Activated naive CD4-positive, alpha-beta T cell treated with anti-CD3 and anti-CD28 coated beads for 36 hours (primary cell): ENCODE results near the gene DDAH1. TPM values are rescaled to one million over a fixed set of nuclear protein-coding genes. Genes with fewer than 3 reads are reported as not detected.
"Not testable (repeated sequence)": the region's sequence is repeated elsewhere in the genome, so short reads cannot be mapped to it uniquely, and the experiment has no call there.

Source experiments
- CTCF ChIA-PET: fragments of 350-600 bp; sonication (Branson Sonifier 250); formaldehyde crosslinking; loops from one replicate; lab custom pipeline; 2021; ENCODE audit warnings: antibody characterized with exemption; lab: Charles Lee
- DNase-seq: peaks from one replicate; pipeline ENCODE4 v3.0.0-alpha.2; 2020
- H3K27ac Mint-ChIP-seq: one replicate; pipeline ENCODE4 v1.8.0; 2021; ENCODE audit warnings: mild to moderate bottlenecking, mixed read lengths
- H3K27me3 Mint-ChIP-seq: one replicate; pipeline ENCODE4 v1.8.0; 2021; ENCODE audit warnings: low read depth, mixed read lengths
- H3K36me3 Mint-ChIP-seq: one replicate; pipeline ENCODE4 v1.8.0; 2021; ENCODE audit warnings: low read depth, mixed read lengths
- H3K4me1 Mint-ChIP-seq: one replicate; pipeline ENCODE4 v1.8.0; 2021; ENCODE audit warnings: low read depth, mixed read lengths
- H3K4me3 Mint-ChIP-seq: one replicate; pipeline ENCODE4 v1.8.0; 2021; ENCODE audit warnings: mild to moderate bottlenecking, moderate library complexity, mixed read lengths
- H3K9me3 Mint-ChIP-seq: one replicate; pipeline ENCODE4 v1.8.0; 2021; ENCODE audit warnings: mixed read lengths
- intact Hi-C: fragments of 100-400 bp; cut with micrococcal nuclease; formaldehyde crosslinking; loops from one replicate; pipeline ENCODE4 v1.15.1; 2023
- total RNA-seq, 2 experiments: library from RNA; stranded (reverse); gene quantifications; one replicate each; pipeline ENCODE4 v1.2.3, GENCODE V29; 2021

DDAH1 gene
- total RNA-seq, 2 experiments from 2014 or later, result not detected

DNA sequence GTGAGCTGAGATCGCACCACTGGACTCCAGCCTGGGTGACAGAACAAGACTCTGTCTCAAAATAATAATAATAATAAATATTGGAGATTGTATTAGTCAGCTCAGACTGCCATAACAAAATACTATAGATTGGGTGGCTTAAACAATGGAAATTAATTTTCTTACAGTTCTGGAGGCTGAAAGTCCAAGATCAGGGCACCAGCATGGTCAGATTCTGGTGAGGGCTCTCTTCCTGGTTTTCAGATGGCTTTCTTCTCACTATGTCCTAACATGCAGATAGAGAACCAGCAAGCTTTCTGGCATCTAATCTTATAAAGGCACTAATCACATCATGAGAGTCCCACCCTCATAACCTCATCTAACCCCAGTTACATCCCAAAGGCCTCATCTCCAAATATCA lies 23.2 kb upstream of the DDAH1 start:
- H3K36me3 Mint-ChIP-seq, result no peaks in the 10 kb centered on the region
- intact Hi-C loops, result no loop called here

DNA sequence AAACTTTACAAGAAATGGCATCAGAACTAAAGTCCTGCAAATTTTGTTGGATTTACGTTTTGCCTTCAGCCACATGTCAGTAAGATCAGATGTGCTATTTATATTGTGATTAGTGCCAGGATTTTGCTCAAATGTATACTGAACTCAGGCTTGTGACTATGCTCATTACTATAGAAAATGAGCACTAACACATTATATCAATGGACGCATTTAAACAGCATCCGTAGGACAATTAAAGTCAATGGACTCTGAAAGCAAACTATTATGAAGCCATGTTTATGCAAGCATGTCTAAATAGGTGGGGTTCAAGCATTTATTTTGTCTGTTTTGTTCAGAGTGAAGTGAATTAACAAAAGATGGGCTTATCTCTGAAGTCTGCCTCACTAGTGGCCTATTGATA lies 20.6 kb upstream of the DDAH1 start:
- DNase-seq, result no peak
- Mint-ChIP-seq H3K36me3 (no peaks in the 10 kb centered on the region), H3K4me1 (no peaks in the 10 kb centered on the region), H3K9me3 (no peaks in the 10 kb centered on the region), H3K27me3 (peaks cover 19% of the 10 kb centered on the region), H3K27ac (no peak overlapping the region), H3K4me3 (no peak overlapping the region)
- intact Hi-C loops, result no loop called here
- CTCF ChIA-PET, result no interaction called here

More for the DNA sequence above, 23.2 kb upstream of the DDAH1 start:
- no peak overlapping the region for H3K27ac Mint-ChIP-seq
- CTCF ChIA-PET, result no interaction called here
- DNase-seq, result no peak
- H3K9me3 Mint-ChIP-seq, result no peaks in the 10 kb centered on the region
- H3K4me3 Mint-ChIP-seq, result no peak overlapping the region
- H3K4me1 Mint-ChIP-seq, result no peaks in the 10 kb centered on the region
- peaks cover 19% of the 10 kb centered on the region for H3K27me3 Mint-ChIP-seq

DNA sequence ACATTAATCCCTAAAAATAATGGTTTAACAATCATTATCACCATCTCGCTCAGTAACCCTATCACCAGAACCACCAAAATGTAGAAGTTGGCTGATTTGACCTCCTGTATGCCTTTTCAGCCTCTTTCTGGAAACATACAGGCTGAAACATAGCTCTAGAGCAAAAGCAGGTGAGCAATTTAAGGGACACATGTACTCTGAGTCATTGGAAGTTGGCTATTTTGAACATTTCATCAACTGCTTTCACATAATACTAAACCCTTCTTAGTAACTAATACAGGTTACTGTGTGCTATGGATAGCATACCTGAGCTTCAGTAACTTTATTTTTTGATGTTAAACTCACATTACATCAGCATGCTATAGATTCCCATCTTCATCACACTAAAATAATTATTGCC lies 19.8 kb upstream of the DDAH1 start:
- no peaks in the 10 kb centered on the region for H3K9me3 Mint-ChIP-seq
- H3K27ac Mint-ChIP-seq, result no peak overlapping the region
- CTCF ChIA-PET, result interaction anchor here (0.7 kb wide), 1 partner anchor 8 kb away, joined by 6 read pairs; no protein-coding TSS in a partner anchor
- DNase-seq, result no peak
- no peak overlapping the region for H3K4me3 Mint-ChIP-seq
- H3K27me3 Mint-ChIP-seq, result peaks cover 22% of the 10 kb centered on the region
- H3K36me3 Mint-ChIP-seq, result no peaks in the 10 kb centered on the region
- intact Hi-C loops, result no loop called here
- H3K4me1 Mint-ChIP-seq, result no peaks in the 10 kb centered on the region

DNA sequence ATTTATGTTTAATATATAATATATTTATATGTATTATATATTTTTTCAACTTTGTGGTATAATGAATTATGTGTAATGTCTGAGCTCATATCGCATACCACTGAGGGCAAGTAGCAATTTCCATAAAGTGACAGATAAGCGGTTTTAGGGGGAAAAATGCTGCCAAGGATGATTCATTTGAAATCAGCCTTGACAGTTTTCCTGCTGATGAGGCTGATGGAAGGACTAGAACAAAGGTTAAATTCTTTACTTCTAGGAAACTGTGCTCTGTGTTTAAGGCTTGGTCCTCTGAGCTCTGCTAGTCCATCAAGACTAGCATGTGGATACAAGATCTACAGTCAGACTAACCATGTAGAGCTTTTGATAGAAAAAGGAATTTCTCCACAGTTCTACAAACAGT lies 19.3 kb upstream of the DDAH1 start:
- no peaks in the 10 kb centered on the region for H3K36me3 Mint-ChIP-seq
- H3K27me3 Mint-ChIP-seq, result peaks cover 19% of the 10 kb centered on the region
- no peak overlapping the region for H3K4me3 Mint-ChIP-seq
- no peak for DNase-seq
- H3K9me3 Mint-ChIP-seq, result no peaks in the 10 kb centered on the region
- CTCF ChIA-PET, result no interaction called here
- intact Hi-C loops, result no loop called here
- no peaks in the 10 kb centered on the region for H3K4me1 Mint-ChIP-seq
- no peak overlapping the region for H3K27ac Mint-ChIP-seq

DNA sequence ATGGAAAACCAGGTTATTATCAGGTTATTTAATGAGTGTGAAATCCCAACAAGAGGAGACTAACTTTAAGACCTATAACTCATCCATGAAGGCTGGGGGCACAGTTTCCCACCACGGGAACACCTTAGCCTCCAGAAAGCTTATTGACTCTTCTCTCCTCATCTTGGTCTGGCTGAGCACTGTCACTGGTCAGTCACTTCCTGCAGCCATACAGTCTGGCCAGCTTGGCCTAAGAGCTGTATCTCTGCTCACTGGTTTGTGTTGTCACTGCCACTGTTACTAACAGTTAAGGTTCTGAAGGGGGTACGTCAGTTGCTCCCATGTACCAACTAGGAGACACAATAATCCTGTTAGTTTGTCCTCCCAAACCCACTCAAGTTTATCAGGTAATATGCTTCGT lies 16.7 kb upstream of the DDAH1 start:
- intact Hi-C loops, result no loop called here
- CTCF ChIA-PET, result no interaction called here
- peaks cover 14% of the 10 kb centered on the region for H3K27me3 Mint-ChIP-seq

DNA sequence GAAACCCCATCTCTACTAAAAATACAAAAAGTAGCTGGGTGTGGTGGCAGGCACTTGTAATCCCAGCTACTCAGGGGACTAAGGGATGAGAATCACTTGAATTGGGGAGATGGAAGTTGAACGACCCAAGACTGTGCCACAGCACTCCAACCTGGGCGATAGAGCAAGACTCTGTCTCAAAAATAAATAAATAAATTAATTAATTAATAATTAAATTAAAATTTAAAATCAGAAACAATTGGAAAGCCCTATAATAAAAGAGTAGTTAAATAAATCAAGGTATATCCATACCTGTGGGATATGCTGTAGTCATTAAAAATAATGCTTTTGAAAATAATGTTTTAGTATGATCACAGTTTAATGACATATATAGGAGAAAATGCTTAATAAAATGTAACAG lies 15.6 kb upstream of the DDAH1 start:
- no peak overlapping the region for H3K27ac Mint-ChIP-seq
- H3K9me3 Mint-ChIP-seq, result no peaks in the 10 kb centered on the region
- CTCF ChIA-PET, result no interaction called here
- DNase-seq, result no peak
- H3K36me3 Mint-ChIP-seq, result no peaks in the 10 kb centered on the region
- H3K4me1 Mint-ChIP-seq, result no peaks in the 10 kb centered on the region
- no peak overlapping the region for H3K4me3 Mint-ChIP-seq
- peaks cover 11% of the 10 kb centered on the region for H3K27me3 Mint-ChIP-seq
- intact Hi-C loops, result no loop called here

More for the DNA sequence above, 16.7 kb upstream of the DDAH1 start:
- H3K36me3 Mint-ChIP-seq, result no peaks in the 10 kb centered on the region
- no peak for DNase-seq
- no peaks in the 10 kb centered on the region for H3K9me3 Mint-ChIP-seq
- no peaks in the 10 kb centered on the region for H3K4me1 Mint-ChIP-seq
- no peak overlapping the region for H3K27ac Mint-ChIP-seq
- H3K4me3 Mint-ChIP-seq, result no peak overlapping the region

DNA sequence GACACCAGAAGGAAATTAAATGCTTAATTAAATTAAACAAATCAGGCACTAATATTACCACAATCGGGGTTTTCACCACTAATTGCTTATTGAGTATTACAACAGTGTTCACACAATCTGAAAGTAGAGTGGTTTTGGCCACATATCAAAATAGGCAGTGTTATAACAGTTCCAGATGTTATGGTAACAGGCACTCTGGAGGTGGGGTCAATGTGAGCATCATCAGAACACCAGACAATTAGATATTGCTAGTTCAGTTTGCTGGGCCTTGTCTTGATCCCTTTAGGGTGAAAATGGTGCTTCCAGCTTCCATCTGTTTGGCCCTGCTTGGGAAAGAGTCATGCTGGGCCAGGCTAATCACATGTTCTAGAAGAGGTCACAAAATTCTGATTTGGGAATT lies 14.5 kb upstream of the DDAH1 start:
- Mint-ChIP-seq H3K4me1 (no peaks in the 10 kb centered on the region), H3K36me3 (no peaks in the 10 kb centered on the region), H3K9me3 (no peaks in the 10 kb centered on the region)

DNA sequence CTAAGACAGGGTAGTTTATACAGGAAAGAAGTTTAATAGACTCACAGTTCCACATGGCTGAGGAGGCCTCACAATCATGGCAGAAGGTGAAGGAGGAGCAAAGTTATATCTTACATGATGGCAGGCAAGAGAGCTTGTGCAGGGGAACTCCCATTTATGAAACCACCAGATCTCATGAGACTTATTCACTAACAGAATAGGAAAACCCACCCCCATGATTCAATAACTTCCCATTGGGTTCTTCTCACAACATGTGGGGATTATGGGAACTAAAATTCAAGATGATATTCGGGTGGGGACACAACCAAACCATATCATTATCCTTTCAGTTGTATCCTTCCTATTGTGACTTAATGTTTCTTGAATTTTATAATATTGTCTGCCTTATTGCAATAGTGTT lies 13.4 kb upstream of the DDAH1 start:
- intact Hi-C loops, result no loop called here
- no peaks in the 10 kb centered on the region for H3K9me3 Mint-ChIP-seq

More for the DNA sequence above, 14.5 kb upstream of the DDAH1 start:
- peaks cover 9% of the 10 kb centered on the region for H3K27me3 Mint-ChIP-seq
- no peak overlapping the region for H3K4me3 Mint-ChIP-seq
- no peak overlapping the region for H3K27ac Mint-ChIP-seq
- no peak for DNase-seq
- intact Hi-C loops, result no loop called here
- CTCF ChIA-PET, result no interaction called here

DNA sequence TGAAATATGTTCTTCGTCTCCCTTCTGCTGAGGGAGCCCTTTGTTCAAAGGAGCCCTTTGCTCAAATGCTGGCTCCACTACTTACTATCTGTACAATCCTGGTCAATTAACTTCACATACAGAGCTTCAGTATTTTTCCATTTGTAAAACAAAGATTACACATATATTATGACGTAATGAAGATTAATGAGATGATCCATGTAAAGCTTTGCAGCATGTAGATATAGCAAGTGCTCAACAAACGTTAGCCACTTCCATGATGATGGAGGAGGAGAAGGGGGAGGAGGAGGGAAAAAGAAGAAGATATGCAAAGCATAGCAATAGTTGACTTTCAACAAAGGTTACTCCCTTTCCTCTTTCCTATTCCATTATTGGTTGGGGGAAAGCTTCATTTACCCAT lies 10.1 kb upstream of the DDAH1 start:
- Mint-ChIP-seq H3K27me3 (peaks cover 12% of the 10 kb centered on the region), H3K36me3 (no peaks in the 10 kb centered on the region), H3K9me3 (no peaks in the 10 kb centered on the region), H3K27ac (no peak overlapping the region), H3K4me1 (no peaks in the 10 kb centered on the region), H3K4me3 (no peak overlapping the region)
- CTCF ChIA-PET, result no interaction called here
- intact Hi-C loops, result no loop called here
- DNase-seq, result no peak

More for the DNA sequence above, 13.4 kb upstream of the DDAH1 start:
- DNase-seq, result no peak
- no peaks in the 10 kb centered on the region for H3K36me3 Mint-ChIP-seq
- no peaks in the 10 kb centered on the region for H3K4me1 Mint-ChIP-seq
- H3K4me3 Mint-ChIP-seq, result no peak overlapping the region
- H3K27me3 Mint-ChIP-seq, result peaks cover 14% of the 10 kb centered on the region
- H3K27ac Mint-ChIP-seq, result no peak overlapping the region
- CTCF ChIA-PET, result no interaction called here

DNA sequence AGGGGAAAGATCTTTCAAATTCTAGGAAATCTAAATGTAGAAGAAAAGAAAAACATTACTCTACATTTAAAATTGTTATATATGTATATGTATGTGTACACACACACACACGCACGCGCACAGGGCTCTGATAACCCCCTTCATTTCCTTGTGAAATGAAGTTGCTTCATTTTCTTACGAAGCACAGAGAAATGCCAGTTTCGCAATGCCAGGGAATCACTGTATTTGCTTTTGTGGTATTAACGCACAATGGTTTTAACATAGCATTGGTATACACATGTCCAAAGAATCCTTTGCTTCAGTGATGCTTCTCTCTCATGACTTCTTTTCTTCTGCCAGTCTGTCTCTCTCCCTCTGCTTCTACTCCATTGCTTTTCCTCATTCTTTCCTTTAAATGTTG lies 8.4 kb upstream of the DDAH1 start:
- no peak for DNase-seq
- no peak overlapping the region for H3K27ac Mint-ChIP-seq
- CTCF ChIA-PET, result no interaction called here
- intact Hi-C loops, result no loop called here
- no peaks in the 10 kb centered on the region for H3K36me3 Mint-ChIP-seq
- no peak overlapping the region for H3K4me3 Mint-ChIP-seq
- H3K27me3 Mint-ChIP-seq, result peaks cover 20% of the 10 kb centered on the region
- no peaks in the 10 kb centered on the region for H3K4me1 Mint-ChIP-seq
- H3K9me3 Mint-ChIP-seq, result no peaks in the 10 kb centered on the region

DNA sequence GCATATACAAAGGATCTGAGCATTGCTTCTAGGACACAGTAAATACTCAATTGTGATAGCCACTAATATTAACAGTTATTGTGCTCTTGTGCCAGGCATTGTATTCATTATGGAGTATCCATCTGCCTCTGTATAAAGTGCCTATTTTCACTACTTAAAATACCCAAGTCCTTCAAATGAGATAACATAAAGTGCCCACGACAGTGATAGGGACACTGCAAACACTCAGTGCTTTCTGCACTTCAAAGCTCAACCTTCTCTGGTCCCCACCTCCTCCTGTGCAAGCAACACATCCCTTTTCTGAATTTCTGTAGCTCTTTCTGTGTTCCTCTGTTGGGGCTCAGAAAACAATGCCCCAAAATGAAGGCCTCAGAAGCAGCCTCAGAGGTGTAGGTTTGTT lies 6.6 kb upstream of the DDAH1 start:
- Mint-ChIP-seq H3K36me3 (no peaks in the 10 kb centered on the region), H3K4me1 (no peaks in the 10 kb centered on the region), H3K27me3 (peaks cover 32% of the 10 kb centered on the region), H3K4me3 (no peak overlapping the region), H3K9me3 (no peaks in the 10 kb centered on the region), H3K27ac (no peak overlapping the region)
- CTCF ChIA-PET, result no interaction called here
- intact Hi-C loops, result no loop called here
- DNase-seq, result no peak

DNA sequence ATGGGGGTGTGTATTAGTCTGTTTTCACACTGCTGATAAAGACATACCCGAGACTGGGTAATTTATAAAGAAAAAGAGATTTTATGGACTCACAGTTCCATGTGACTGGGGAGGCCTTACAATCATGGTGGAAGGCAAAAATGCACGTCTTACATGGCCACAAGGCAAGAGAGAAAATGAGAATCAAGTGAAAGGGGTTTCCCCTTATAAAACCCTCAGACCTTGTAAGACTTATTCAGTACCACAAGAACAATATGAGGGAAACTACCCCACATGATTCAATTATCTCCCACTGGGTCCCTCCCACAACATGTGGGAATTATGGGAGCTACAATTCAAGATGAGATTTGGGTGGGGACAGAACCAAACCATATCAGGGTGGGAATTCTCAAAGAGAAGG lies 5.2 kb upstream of the DDAH1 start:
- H3K4me1 Mint-ChIP-seq, H3K9me3 Mint-ChIP-seq, DNase-seq: not testable (repeated sequence)

DNA sequence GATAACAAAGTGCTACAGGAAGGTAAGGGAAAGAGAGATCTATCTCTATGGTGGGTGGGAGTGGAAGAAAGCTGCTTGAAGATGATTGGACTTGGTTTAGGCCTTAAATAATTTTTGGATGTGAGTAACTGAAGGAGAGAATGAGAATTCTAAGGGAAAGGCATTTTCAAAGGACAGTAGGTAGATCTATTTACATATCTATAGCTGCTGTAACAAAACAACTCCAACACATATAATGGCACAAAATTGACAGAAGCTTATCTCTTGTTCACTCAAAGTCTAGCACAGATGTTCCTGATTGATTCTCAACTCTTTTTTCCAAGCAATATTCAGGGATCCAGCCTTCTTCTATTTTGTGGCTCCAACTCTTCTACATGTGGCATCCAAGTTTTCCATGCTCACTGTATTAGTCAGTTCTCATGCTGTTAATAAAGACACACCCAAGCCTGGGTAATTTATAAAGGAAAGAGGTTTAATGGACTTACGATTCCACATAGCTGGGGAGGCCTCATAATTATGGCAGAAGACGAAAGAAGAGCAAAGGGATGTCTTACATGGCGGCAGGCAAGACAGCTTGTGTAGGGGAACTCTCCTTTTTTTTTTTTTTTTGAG lies 3.1 kb upstream of the DDAH1 start:
- Mint-ChIP-seq H3K4me1 (peaks cover 6% of the 10 kb centered on the region), H3K27ac (no peak overlapping the region), H3K36me3 (no peaks in the 10 kb centered on the region), H3K9me3 (no peaks in the 10 kb centered on the region), H3K27me3 (peaks cover 56% of the 10 kb centered on the region), H3K4me3 (no peak overlapping the region)
- intact Hi-C loops, result no loop called here
- CTCF ChIA-PET, result no interaction called here
- DNase-seq, result no peak

More for the DNA sequence above, 5.2 kb upstream of the DDAH1 start:
- H3K27ac Mint-ChIP-seq, H3K36me3 Mint-ChIP-seq, H3K4me3 Mint-ChIP-seq, CTCF ChIA-PET, intact Hi-C loops: not testable (repeated sequence)
- H3K27me3 Mint-ChIP-seq, result peaks cover 45% of the 10 kb centered on the region
